Measurements from ENCODE around the gene HLF. TPM values are rescaled to one million over a fixed set of nuclear protein-coding genes. Genes with fewer than 3 reads are reported as not detected.

HLF gene
- total and polyA plus RNA-seq, 2 of the 4 experiments (the other 2 are of a cell fraction) = 0.18 TPM; not detected in 1

GRCh38 chr17:55264645-55265298, at the start of gene HLF (continued):
- TF ChIP-seq MXI1 (IDR thresholded peaks at IDR 0.05; ENCODE audit: borderline replicate concordance, low read depth, low read length) (peak; percentile 56; the same call in 1 of the 2 replicates), ELK1 (IDR thresholded peaks at IDR 0.05; ENCODE audit: borderline replicate concordance, low read depth, low read length) (no peak)

GRCh38 chr17:55215711-55216110, 49.0 kb upstream of the HLF start:
- no peak overlapping the region for H2BK20ac ChIP-seq (ENCODE audit: low read depth, low read length)
- in situ Hi-C loops (cut with MboI; ENCODE audit: low sequenced_read_pairs) = no loop called here
- H3K79me1 ChIP-seq (ENCODE audit: low read depth in 1 of 2, low read length in 2 of 2) = no peaks in the 10 kb centered on the region
- H3K27ac ChIP-seq (ENCODE audit: insufficient read depth, low read length) = no peak overlapping the region
- H2AK9ac ChIP-seq (replicated peaks; ENCODE audit: low read depth, low read length, poor library complexity) = no peak overlapping the region
- H4K5ac ChIP-seq (ENCODE audit: low read depth, low read length) = no peak overlapping the region
- H3K4me1 ChIP-seq (ENCODE audit: control insufficient read depth, insufficient read depth, low read length) = no peaks in the 10 kb centered on the region
- no peaks in the 10 kb centered on the region for H3K9me3 ChIP-seq (ENCODE audit: control insufficient read depth, insufficient read depth, low read length)
- ATAC-seq (ENCODE audit: low read depth) = no peak
- H2BK15ac ChIP-seq (ENCODE audit: low read depth, low read length) = no peak overlapping the region
- H2AFZ ChIP-seq (replicated peaks; ENCODE audit: low read length, poor library complexity) = no peak overlapping the region
- H3K4me3 ChIP-seq (ENCODE audit: insufficient read depth, low read depth, low read length) = no peak overlapping the region
- TF ChIP-seq NFE2L2 (IDR thresholded peaks at IDR 0.05; ENCODE audit: low read depth, low read length) = no peak
- H3K9ac ChIP-seq (ENCODE audit: low read depth, low read length) = no peak overlapping the region
- H3K18ac ChIP-seq (ENCODE audit: low read depth, low read length) = no peak overlapping the region
- no peaks in the 10 kb centered on the region for H3K36me3 ChIP-seq (ENCODE audit: control insufficient read depth, insufficient read depth, low read length)
- POLR2A ChIA-PET (ENCODE audit: unreplicated experiment) = no interaction called here
- no peak overlapping the region for H4K8ac ChIP-seq (ENCODE audit: low read depth in 2 of 2, low read length in 2 of 2)
- no peak overlapping the region for H3K14ac ChIP-seq (replicated peaks; ENCODE audit: low read depth, low read length)
- no peak overlapping the region for H2AK5ac ChIP-seq (ENCODE audit: low read depth, low read length)
- H3K4ac ChIP-seq (ENCODE audit: low read depth, low read length) = no peak overlapping the region
- no peaks in the 10 kb centered on the region; the same call in 1 of the 2 replicates for H3K27me3 ChIP-seq (ENCODE audit: control insufficient read depth, insufficient read depth, low read length)
- H4K91ac ChIP-seq (ENCODE audit: insufficient read depth, low read depth, low read length) = no peak overlapping the region
- H3K9me1 ChIP-seq (ENCODE audit: insufficient read depth, low read length) = no peaks in the 10 kb centered on the region
- H4K20me1 ChIP-seq (ENCODE audit: insufficient read depth, low read length) = no peaks in the 10 kb centered on the region
- H3K4me2 ChIP-seq (ENCODE audit: low read depth, low read length) = no peak overlapping the region
- H3K23ac ChIP-seq (ENCODE audit: low read depth, low read length) = no peak overlapping the region
- H2BK5ac ChIP-seq (ENCODE audit: low read depth, low read length, poor library complexity, severe bottlenecking) = no peak overlapping the region
- H2BK120ac ChIP-seq (ENCODE audit: low read depth, low read length) = no peak overlapping the region
- intact Hi-C loops (cut with micrococcal nuclease) = no loop called here
- no peak for DNase-seq
- CTCF ChIA-PET = interaction anchor here (0.6 kb wide), 1 partner anchor 1413 kb away, joined by 3 read pairs; no protein-coding TSS in a partner anchor
- no CpG with 5 or more reads among the region's 3 CpGs for whole genome bisulfite sequencing, 2 experiments (ENCODE audit: extremely low coverage in 2 of 2, insufficient read length in 1 of 2)
- dilution Hi-C loops (cut with HindIII; ENCODE audit: low sequenced_read_pairs, unreplicated experiment) = no loop called here
- BruUV-seq (replicated peaks) = no TSS peak
- no peak overlapping the region for H3K56ac ChIP-seq (ENCODE audit: extremely low read depth, insufficient read depth, low read length)

Measured in IMR-90 (cell line).